ENCODE measurements around the gene NR2C2.

DNA sequence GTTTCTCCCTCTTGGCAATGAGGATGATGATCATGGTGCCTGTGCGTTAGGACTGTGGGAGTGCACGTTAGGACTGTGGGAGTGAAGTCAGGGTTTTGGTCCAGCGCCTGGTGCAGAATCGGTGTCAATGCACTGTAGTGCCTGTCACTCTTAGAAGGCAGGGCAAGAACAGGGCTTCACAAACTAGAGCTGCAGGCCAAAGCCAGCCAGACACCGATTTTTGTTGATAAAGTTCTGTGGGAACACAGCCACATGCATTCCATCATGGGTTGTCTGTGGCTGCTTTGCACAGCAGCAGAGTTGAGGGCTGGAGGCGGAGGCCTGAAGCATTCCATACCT, 32.6 kb upstream of the NR2C2 start:
- TF ChIP-seq CTCF (IDR thresholded peaks at IDR 0.05; ENCODE audit: insufficient read depth, low read length) (no peak), REST (IDR thresholded peaks at IDR 0.05; ENCODE audit: insufficient replicate concordance, low read depth) (no peak), POLR2AphosphoS5 (IDR thresholded peaks at IDR 0.05; ENCODE audit: low read depth) (no peak), GABPA (IDR thresholded peaks at IDR 0.05; ENCODE audit: low read depth) (no peak)
